Fibroblast of peridontal ligament (primary cell): ENCODE data around the gene NUP62CL.
"Not testable (repeated sequence)": the region's sequence is repeated elsewhere in the genome, so short reads cannot be mapped to it uniquely, and the experiment has no call there.

Experiments used
- DNase-seq: peaks from one replicate; pipeline ENCODE4 v3.0.0-alpha.2; 2010; ENCODE audit errors: extremely low read depth

The NUP62CL gene, protein sequence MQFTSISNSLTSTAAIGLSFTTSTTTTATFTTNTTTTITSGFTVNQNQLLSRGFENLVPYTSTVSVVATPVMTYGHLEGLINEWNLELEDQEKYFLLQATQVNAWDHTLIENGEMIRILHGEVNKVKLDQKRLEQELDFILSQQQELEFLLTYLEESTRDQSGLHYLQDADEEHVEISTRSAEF

DNA sequence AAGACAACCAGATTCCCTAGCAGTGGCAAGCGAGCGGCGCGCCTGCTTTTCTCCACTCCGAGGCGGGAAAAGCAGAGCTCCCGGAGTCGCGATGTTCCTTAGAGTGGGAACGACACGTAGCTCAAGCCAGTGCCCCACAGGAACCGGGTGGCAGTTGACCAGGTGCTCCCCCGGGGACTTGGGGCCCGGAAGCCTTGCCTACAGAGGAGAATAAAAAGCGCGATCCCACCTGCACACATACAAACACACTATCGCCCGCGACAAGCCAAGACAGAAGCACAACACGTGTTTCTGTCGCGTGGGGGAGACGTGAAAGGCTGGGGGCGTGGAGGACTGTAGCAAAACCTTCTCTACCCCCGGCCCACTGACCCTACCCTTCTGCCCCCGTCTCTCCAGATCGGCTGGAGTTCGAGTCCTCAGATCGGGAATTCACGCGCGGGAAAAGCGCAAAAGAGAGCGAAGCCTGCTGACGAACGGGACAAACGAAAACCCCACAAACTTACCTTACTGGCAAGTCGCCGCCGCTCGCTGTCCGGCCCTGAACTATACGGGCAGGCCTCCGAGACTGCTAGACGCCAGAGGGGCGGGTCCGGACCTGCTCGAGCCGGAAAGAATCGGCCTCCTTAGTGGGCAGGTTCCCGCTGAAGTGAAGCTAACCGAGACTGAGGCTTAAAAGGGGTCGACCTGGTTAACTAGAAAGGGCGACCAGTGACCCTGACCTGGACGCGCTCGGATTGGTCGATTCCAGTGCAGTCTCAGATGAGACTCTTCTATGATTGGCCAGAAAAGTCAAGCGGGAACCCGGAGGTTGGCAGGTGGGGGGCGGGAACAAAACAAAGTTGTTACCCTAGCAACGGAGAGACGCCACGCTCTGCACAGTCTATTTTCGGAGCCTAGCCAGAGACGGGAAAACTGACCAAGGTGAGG lies at the start of gene NUP62CL, which contains the start of gene DNAAF6:
Gene NUP62CL, minus strand, starts transcription at position 664 of the 927 bp plus-strand sequence. CDS start 31,287 bp downstream, outside the sequence.
Gene DNAAF6, plus strand, starts transcription at position 842 of the 927 bp plus-strand sequence. CDS start 6,265 bp downstream, outside the sequence.
- peak; percentile 1 for DNase-seq

DNA sequence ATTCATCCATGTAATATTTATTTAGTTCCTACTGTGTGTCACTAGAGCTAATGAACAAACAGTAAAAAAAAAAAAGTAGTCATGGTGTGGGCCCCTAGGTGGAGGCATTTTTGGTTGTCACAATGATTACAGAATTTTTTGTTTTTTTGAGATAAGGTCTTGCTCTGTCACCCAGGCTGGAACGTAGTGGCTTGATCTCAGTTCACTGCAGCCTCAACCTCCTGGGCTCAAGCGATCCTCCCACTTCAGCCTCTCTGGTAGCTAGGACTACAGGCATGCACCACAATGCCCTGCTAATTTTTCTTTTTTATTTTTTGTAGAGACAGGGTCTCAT lies 22.2 kb upstream of the NUP62CL start:
- no peak for DNase-seq

DNA sequence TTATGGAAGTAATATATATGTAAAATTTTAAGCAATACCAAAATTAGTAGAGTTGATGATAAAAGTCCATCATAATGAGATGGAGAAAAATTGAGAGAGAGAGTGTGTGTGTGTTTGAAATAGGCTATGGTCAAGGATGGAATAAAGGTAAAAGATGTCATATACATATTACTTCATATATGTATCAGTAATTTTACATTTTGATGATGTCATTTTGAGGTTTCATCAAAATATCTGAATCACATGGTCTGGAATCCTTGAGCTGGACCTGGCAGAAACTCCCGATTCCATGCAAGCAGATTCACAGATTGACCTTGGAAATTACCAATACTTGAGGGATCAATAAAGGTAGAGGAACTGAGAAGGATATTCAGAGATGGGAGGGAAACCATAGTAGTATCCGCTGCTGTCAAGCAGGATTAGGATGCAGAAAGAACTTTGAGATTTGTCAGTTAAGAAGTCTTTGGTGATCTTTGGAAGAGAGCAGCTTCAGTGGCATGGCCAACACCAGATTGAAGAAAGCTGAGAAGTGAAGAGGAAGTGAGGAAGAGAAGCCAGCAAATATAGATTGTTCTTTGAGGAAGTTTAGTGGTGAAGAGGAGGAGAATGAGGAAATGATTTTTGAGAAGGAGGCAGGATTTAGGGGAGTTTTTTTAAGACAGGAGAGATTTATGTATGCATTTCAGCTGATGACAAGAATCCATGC lies 21.7 kb upstream of the NUP62CL start:
- no peak for DNase-seq

DNA sequence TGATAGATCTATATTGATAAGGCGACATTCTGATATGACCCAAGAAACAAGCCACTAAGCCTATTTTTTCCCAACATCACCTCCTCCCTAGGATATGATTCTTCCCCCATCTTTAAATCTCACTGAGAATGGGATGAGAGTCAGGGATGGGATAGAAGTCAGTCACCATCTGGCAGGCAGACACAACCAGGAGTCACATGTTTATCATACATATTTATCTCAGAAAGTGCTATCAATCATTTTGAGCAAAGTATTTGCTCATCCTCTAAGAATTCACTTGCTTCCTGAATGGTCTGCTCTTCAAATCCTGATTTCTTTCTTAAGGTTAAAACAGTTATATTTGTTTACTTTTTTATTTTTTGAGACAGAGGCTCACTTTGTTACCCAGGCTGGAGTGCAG lies 20.5 kb upstream of the NUP62CL start:
- no peak for DNase-seq

DNA sequence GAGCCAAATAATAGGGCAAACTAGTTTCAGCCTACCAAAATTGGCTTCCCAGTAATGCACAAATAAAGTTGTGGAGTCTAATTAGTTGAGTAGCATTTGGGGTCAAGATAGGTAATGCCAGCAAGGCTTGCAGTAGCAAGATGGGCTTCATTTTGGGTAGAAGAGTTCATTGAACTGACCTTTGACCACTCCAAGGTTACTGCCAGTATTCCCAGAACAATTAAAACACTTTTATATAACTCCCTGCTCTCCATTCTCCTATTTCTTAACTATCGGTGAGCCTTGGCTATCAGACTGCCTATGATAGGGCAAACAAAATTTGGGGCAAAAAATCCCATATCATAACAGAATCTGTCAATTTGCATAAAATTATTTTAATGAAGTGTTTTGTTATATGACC lies 7.2 kb upstream of the NUP62CL start:
- DNase-seq, result no peak

DNA sequence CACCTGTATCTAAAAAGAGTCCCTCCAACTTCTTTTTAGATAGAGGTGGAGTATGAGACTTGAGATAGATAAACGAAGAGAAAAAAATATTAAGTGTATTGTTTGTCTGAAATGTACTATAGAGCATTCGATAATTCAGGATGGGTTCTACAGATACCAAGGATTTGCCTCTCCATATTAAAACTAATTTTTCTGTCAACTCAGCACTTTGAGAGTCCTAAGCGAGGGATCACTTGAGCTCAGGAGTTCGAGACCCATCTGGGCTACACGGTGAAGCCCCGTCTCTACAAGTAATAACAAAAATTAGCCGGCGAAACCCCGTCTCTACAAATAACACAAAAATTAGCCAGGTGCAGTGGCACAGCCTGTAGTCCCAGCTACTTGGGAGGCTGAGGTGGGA lies 1.7 kb upstream of the NUP62CL start:
- DNase-seq, result no peak

DNA sequence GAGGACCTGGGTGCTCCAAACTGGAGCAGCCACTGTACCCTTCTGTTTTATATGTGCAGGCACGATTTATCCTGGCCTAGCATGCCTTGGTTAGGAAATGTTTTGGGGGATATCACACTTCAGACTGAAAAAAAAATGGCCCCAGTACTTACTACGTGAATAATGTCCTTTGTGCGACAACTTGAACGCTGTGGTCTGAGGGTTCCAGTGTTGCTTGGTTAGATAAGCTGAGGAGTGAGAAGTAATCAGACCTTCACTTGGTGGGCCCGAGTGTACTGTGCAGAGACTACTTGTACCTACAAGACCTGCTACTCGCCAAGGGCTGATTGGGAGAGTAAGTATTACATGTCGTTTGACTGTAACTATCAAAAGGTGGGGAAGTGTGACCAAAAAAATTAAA lies 856 bp upstream of the NUP62CL start:
- DNase-seq, result no peak

DNA sequence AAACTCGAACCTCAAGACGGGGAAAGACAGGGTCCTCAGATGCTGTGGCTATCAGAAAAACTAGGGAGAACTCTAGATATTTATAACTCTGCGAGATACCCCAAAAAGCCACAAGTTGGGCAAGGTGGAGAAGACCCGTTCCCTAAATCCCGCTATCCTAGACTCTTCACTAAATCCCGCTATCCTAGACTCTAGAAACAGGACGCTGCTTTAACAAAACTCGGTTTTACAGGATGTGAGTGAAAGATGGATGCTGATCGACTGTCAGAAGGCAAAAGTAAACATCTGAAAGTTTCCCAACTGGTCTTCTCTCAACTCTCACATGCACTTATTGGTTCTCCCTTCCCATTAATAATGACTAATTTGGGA lies 448 bp upstream of the NUP62CL start:
- DNase-seq, result no peak

DNA sequence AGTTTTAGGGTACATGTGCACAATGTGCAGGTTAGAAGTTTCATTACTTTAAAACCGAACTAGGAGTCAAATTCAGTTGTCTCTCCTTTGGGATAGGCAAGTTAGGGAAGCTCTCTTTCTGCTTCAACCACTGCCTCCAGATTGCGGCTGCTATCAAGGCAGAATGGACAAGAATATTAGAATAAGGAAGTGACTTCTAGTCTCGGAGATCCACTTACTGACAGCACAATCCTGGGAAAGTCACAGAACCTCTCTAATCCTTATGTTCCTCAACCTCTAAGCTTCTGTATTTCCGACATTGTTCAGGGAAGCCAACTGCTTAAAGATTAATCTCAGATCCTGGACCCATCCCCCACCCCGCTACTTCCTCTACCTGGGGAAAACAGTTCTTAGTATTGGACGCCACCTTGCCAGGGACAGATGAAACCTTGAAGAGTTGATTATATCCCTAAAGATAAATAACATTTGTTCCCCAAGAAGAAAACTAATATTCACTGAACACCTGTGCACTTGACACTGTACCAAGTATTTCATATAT lies 2.1 kb downstream of the NUP62CL start:
- DNase-seq, result no peak

DNA sequence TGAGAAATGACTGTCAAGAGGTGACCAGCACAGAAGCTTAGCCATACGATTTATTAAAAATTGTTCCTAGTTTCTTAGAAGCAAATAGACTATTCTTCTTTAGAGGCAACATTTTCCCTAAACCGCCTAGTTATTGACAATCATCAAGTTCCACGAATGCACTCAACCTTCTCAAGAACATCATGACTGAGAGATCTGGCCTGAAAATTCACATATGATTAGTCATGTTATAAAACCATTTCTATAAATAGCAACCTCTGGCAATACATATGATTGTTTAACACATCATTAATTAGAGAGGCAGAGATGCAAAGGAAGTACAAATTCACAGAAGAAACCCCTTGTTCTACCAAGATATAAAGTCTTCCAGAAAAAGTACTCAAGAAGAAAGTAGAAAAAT lies 6.7 kb downstream of the NUP62CL start:
- DNase-seq, result no peak

DNA sequence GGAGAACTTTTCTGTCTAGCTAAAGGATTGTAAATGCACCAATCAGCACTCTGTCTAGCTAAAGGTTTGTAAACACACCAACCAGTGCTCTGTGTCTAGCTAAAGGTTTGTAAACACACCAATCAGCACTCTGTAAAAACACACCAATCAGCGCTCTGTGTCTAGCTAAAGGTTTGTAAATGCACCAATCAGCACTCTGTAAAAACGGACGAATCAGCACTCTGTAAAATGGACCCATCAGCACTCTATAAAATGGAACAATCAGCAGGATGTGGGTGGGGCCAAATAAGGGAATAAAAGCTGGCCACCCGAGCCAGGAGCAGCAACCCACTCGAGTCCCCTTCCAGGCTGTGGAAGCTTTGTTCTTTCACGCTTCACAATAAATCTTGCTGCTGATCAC lies 8.2 kb downstream of the NUP62CL start:
- DNase-seq, result not testable (repeated sequence)

DNA sequence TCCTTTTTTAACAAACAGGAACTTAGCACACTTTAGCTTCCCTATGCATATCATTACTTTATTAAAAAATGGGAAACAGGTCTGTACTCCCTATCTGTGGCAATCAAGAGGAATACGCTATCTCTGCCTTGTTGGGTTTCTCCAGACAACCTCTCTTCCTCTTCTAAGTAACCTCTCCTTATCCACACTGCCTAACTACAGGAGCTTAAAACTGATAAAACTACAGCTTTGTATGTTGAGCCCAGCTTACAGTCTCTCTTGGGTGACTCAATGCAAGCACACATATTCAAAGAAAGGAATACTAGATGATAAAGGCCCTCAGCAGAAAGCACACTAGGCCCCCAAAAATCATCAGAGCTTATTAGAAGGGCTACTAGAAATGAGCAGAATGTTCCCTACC lies 8.9 kb downstream of the NUP62CL start:
- DNase-seq, result no peak

DNA sequence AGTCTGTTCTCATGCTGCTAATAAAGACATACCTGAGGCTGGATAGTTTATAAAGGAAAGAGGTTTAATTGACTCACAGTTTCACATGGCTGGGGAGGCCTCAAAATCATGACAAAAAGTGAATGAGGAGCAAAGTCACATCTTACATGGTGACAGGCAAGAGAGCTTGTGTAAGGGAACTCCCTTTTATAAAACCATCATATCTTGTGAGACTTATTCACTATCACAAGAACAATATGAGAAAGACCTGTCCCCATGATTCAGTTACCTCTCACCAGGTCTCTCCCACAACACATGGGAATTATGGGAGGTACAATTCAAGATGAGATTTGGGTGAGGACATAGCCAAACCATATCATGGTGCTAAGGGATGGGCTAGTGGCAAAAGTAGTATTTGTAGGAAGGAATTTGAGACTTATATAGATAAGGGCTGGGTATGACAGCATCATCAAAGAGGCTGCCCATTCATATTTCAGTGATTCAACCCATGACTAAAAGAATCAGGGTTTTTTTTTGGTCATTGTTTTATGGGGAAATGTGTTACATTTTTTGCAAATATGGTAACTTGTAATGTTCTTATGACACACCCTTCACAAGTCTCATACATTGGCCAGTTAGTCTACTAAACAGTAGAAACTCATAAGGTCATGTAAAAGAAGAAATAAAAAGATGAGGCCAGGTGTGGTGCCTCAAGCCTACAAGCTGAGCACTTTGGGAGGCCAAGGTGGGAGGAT lies 34.7 kb downstream of the NUP62CL start:
- no peak for DNase-seq

DNA sequence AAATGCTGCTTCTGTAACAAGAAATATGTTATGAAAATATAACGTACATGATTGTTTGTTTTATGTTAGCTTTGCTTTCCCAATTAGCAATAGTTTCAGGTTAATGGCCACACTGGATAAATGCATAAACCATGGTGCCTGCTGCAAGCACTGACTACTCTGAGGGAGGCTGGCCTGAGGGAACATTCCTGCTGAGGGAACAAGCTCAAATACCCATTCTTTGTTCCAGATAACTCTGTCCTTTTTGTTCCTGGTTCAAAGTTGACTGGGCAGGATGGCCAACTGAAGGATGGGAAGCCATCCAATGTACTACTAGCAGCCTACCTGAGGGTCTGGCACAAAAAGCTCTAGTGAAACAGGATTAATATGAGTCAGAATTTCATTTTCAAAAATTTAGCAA lies 37.5 kb downstream of the NUP62CL start:
- DNase-seq, result no peak

DNA sequence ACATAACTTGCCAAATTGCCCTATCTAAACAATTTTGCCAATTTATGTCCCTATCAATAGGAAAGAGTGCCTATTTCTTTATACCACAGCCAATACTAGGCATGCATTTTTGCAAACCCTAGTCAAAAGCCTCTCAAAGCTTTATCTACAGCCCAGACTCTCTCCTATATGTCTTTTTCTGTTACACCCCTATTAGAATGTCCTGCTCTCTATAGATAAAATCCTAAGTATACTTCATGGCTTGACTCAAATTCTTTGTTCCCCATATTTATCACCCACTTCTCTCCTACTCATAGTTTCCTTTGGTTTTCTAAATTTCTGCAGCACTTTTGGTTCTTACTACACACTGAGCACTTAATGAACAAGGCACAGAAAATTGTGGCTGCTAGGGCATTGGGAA lies 38.0 kb downstream of the NUP62CL start:
- DNase-seq, result no peak

DNA sequence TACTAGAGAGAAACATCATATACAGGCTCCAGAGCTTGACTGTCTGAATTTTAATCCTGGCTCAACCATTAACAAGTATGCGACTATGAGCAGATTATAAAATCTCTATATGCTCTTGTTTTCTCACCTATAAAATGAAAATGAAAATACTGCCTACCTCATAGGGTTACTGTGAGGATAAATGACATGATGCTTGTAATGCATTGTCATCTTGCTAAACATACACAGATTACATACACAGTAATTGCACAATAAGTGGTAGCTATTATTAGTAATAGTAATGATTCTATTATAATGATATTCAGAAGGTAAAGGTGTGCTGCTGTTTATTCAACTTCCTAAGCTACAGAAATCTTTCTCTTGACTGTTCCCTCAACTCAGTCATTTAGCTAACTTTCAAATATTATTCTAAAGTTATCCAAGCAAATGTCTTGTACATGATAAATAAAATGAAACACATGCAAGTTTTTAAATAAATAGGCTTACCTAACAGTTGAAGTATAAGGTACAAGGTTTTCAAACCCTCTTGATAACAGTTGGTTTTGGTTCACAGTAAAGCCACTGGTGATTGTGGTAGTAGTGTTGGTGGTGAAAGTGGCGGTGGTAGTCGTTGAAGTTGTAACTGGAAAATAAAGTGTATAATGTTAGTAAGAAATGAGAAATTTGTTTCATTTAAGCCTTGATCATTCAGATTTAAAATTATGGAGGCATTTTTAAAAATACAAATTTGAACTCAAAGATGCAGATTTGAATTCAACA lies 38.9 kb downstream of the NUP62CL start:
- no peak for DNase-seq

DNA sequence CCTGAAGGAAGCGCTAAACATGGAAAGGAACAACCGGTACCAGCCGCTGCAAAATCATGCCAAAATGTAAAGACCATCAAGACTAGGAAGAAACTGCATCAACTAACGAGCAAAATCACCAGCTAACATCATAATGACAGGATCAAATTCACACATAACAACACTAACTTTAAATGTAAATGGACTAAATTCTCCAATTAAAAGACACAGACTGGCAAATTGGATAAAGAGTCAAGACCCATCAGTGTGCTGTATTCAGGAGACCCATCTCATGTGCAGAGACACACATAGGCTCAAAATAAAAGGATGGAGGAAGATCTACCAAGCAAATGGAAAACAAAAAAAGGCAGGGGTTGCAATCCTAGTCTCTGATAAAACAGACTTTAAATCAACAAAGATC lies 48.6 kb downstream of the NUP62CL start:
- not testable (repeated sequence) for DNase-seq

DNA sequence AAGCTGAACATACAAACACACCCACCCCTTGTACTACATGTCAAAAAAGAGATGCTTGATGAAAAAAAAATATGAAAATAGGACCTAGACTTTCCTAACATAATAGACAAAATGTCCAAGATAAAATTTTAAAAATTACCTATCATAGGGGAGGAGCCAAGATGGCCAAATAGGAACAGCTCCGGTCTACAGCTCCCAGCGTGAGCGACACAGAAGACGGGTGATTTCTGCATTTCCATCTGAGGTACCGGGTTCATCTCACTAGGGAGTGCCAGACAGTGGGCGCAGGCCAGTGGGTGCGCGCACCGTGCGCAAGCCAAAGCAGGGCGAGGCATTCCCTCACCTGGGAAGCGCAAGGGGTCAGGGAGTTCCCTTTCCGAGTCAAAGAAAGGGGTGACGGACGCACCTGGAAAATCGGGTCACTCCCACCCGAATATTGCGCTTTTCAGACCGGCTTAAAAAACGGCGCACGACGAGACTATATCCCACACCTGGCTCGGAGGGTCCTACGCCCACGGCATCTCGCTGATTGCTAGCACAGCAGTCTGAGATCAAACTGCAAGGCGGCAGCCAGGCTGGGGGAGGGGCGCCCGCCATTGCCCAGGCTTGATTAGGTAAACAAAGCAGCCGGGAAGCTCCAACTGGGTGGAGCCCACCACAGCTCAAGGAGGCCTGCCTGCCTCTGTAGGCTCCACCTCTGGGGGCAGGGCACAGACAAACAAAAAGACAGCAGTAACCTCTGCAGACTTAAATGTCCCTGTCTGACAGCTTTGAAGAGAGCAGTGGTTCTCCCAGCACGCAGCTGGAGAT lies 50.4 kb downstream of the NUP62CL start:
- DNase-seq, result not testable (repeated sequence)

DNA sequence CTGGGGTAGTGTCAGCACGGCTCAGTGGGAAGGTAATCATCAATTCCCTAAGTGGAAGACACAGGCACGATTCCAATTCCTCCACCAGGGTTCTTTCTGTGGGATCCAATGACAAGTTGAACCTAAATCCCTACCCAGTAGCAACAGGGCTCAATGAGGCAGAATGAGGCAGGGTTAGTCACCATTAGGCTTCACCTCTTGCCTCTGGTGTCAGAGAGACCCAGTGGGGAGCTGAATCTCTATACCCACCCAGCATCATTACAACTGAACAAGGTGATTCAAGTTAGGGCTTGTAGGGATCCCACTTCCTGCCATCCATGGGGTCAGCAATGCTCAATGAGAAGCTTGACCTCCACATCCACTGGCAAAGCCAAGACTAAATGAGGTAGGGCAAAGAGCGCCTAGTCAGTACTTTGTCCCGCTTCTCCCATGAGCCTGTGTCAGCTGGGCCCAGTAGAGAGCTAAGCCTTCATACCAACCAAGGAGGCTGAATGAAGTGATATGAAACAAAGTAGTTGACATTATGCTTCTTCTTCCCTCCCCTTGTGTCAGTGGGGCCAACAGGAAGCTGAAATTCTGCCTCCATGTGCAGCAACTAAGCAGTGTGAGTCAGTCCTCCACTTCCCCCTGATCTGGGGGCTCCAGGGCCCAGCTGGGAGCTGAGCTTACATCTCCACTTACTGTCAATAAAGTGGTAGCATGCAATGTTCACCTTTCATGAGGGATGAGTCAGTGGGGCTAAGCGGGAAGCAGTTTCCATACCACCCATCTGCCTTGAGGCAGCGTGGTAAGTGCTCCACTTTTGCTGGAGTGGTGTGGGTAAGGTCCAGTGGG lies 51.2 kb downstream of the NUP62CL start:
- DNase-seq, result peak; percentile 1
